ENCODE data around the gene OSBPL5. TPM values are rescaled to one million over a fixed set of nuclear protein-coding genes. Genes with fewer than 3 reads are reported as not detected.

Gene OSBPL5
- total and polyA plus RNA-seq, 9 of the 15 experiments (the other 6 are each of a cell fraction or from before 2014, with no cell fraction given): 0.06 to 14.8 (median 3.2) TPM

GRCh38 chr11:3189886-3190583 lies 24.9 kb upstream of the OSBPL5 start (continued):
- TF ChIP-seq ARID4B (CRISPR knock-in tag; IDR thresholded peaks at IDR 0.05): no peak
- peak; percentile 81 to 82 for TF ChIP-seq KDM1A (IDR thresholded peaks at IDR 0.05)
- TF ChIP-seq SMARCA5 (IDR thresholded peaks at IDR 0.05): 0 out of 2 replicates have a peak, but pooled peaks have one; percentile 68
- TF ChIP-seq FOXM1 (IDR thresholded peaks at IDR 0.05; ENCODE audit: low read depth): no peak
- TF ChIP-seq FOXM1 (CRISPR knock-in tag; IDR thresholded peaks at IDR 0.05; ENCODE audit: low read depth): no peak
